NB4 (cell line): ENCODE measurements around the gene ARHGAP5.

Source experiments
- DNase-seq: peaks from one replicate; pipeline ENCODE4 v3.0.0; 2010; ENCODE audit warnings: low read depth
- H3K4me3 ChIP-seq: one replicate; pipeline ENCODE4 v1.5.1; 2011; ENCODE audit warnings: mild to moderate bottlenecking, low read depth, low read length, moderate library complexity
- CTCF ChIP-seq: IDR thresholded peaks from one replicate; pipeline ENCODE4 v1.5.1; 2012; ENCODE audit warnings: low read depth, low read length
- MAX ChIP-seq: IDR thresholded peaks from 2 replicates; pipeline ENCODE4 v1.6.1; 2011; ENCODE audit warnings: low read depth, low read length
- MYC ChIP-seq: IDR thresholded peaks from 2 replicates; pipeline ENCODE4 v1.6.1; 2011; ENCODE audit warnings: low read depth, low read length
- POLR2A ChIP-seq: IDR thresholded peaks from 2 replicates; pipeline ENCODE4 v1.6.1; 2011; ENCODE audit warnings: mild to moderate bottlenecking; ENCODE audit not compliant: insufficient read length; ENCODE audit errors: extremely low read depth

ARHGAP5 gene

DNA sequence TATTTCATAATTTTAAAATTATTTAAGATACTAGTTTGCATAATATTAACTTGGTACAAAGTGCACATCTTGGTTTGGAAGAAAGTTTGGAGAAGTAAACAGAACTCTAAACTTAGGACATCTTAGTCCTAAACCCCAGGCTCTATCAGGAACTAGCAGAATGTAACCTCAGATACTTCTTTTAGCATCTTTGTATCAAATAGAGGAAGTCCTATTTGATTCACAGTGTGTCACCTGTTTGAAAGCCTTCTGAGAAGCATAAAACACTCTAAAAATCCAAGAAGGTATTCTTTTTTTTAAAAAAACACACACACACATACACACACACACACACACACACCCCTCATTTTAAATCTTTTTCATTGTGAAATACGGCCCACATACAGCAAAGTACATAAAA lies 112.7 kb downstream of the ARHGAP5 start:
- H3K4me3 ChIP-seq: no peak overlapping the region
- no peak for DNase-seq
- TF ChIP-seq CTCF (no peak), POLR2A (no peak), MYC (no peak), MAX (no peak)

DNA sequence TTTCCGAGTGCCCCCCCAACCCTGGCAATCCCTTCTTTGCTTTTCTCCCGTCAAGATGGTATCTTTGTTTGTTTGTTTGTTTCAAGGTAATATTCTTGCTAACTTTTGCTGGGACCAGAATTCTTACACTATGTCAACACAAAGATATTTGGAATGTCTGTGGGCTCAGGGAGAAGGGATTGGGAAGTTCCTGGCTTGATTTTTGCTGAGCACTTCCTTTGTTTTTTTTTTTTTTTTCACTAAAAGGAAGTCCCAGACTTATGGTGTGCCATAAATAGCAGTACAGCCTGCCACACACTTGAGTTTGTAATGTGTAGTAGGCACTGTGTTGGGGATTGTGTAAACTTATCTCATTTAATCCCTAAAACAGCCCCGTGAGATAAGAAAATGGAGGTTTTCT lies 113.6 kb downstream of the ARHGAP5 start:
- TF ChIP-seq POLR2A: no peak
- no peak for TF ChIP-seq CTCF
- TF ChIP-seq MYC: no peak
- TF ChIP-seq MAX: no peak
- no peak for DNase-seq
- no peak overlapping the region for H3K4me3 ChIP-seq

GRCh38 chr14:32192712-32193373 lies 115.7 kb downstream of the ARHGAP5 start:
- no peak for DNase-seq
- TF ChIP-seq CTCF (no peak), MAX (no peak), MYC (no peak)
- no peak overlapping the region for H3K4me3 ChIP-seq

- no peak for DNase-seq
- TF ChIP-seq MYC (no peak), CTCF (no peak), POLR2A (no peak), MAX (no peak)
- H3K4me3 ChIP-seq: no peak overlapping the region
Observed at GRCh38 chr14:32193532-32193931, 116.4 kb downstream of the ARHGAP5 start.

DNA sequence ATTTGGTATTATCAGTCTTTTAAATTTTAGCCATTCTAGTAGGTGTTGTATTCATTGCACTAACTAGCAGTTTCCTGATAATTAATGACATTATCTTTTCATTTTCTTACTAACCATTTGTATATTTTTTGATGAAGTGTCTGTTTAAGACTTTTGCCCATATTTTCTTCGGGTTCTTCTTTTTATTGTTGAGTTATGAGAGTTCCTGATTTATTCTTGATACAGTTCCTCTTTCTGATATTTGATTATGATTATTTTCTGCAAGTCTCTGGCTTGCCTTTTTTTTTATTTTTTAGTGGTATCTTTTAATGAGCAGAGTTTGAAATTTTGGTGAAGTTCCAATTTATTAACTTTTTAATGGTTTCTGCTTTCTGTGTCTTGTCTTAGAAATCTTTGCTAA lies 118.5 kb downstream of the ARHGAP5 start:
- no peak overlapping the region for H3K4me3 ChIP-seq
- DNase-seq: no peak
- TF ChIP-seq MAX (no peak), CTCF (no peak), POLR2A (no peak), MYC (no peak)

DNA sequence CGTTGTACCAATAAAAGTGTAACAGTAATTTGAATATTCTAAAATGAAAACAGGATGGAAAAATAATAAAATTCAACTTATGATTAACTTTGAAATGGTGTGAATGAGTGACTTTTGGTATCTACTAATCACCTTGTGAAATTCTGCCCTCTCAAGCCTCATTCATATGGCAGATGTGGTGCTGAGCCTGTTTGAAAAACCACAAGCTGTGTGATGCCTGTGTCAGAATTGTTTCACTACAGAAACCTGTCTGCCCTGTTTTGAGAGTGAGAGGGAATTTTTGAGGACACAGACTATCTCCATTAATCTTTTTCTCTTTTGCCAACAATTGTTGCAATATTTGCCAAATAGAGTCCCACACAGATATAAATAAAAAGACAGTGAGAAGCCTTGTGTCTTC lies 120.8 kb downstream of the ARHGAP5 start:
- H3K4me3 ChIP-seq: no peak overlapping the region
- no peak for DNase-seq
- TF ChIP-seq CTCF (no peak), MYC (no peak), POLR2A (no peak), MAX (no peak)
